ENCODE results near the gene GFY. TPM values are rescaled to one million over a fixed set of nuclear protein-coding genes. Genes with fewer than 3 reads are reported as not detected.

The GFY gene
- total and polyA plus RNA-seq, 2 experiments from 2014 or later, result 1.2 TPM; not detected in 1

GRCh38 chr19:49409441-49410029 lies 15.7 kb upstream of the GFY start:
- Histone ChIP-seq H3K27ac (ENCODE audit: low read depth) (no peak overlapping the region), H3K4me3 (no peak overlapping the region), H3F3A (replicated peaks; ENCODE audit: low read depth) (no peaks in the 10 kb centered on the region), H3K36me3 (ENCODE audit: insufficient read depth) (no peaks in the 10 kb centered on the region), H3K27me3 (ENCODE audit: insufficient read depth) (no peaks in the 10 kb centered on the region), H3K9me2 (ENCODE audit: insufficient read depth) (no peaks in the 10 kb centered on the region), H4K20me1 (replicated peaks; ENCODE audit: insufficient read depth) (no peaks in the 10 kb centered on the region), H2AFZ (no peak overlapping the region), H3K4me1 (ENCODE audit: insufficient read depth) (peaks cover 3% of the 10 kb centered on the region), H3K4me2 (no peak overlapping the region), H3K79me2 (replicated peaks; ENCODE audit: insufficient read depth) (no peaks in the 10 kb centered on the region)
- H3K4me3 Mint-ChIP-seq, result no peak overlapping the region
- TF ChIP-seq ZNF114 (CRISPR knock-in tag; IDR thresholded peaks at IDR 0.05), result no peak
- ATAC-seq (no peak), DNase-seq (ENCODE audit: low spot score) (no peak)
- no peaks in the 10 kb centered on the region for H3K36me3 Mint-ChIP-seq (ENCODE audit: low read depth)
- no peak overlapping the region for H3K27ac Mint-ChIP-seq
- H3K9me3 Mint-ChIP-seq, result no peaks in the 10 kb centered on the region; the same call in 2 of the 3 replicates
- H3K27me3 Mint-ChIP-seq (ENCODE audit: insufficient read depth, low read depth, poor library complexity), result peaks cover 13% of the 10 kb centered on the region
- H3K4me1 Mint-ChIP-seq, result peaks cover 7% of the 10 kb centered on the region

DNA sequence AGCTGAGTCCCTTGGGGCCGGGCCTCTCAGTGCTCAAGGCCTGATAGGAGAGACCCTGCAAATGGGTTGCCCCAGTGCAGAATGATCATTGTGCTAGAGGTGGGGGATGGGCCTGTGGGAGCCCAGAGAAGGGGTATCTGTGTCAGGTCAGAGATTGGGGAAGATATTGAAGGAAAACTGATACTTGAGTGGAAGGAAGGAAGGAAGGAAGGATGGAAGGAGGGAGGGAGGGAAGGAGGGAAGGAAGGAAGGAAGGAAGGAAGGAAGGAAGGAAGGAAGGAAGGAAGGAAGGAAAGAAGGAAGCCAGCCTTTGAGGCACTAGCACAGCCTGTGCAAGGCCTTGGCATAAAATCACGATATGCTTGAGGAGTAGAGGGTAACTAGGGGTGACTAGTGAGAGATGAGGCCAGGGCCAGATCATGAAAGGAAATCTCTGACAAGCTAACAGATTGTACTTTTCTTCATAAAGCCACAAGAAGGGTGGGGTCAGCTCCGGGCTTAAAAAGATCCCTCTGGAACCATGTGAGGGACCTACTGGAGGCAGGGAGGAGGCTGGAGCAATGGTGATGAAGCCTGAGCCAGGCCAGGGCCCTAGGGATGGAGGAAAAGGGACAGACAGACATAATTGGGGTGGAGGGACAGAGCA lies 13.4 kb upstream of the GFY start:
- Mint-ChIP-seq H3K9me3 (no peaks in the 10 kb centered on the region; the same call in 2 of the 3 replicates), H3K36me3 (ENCODE audit: low read depth) (no peaks in the 10 kb centered on the region), H3K27me3 (ENCODE audit: insufficient read depth, low read depth, poor library complexity) (peaks cover 9% of the 10 kb centered on the region), H3K4me3 (no peak overlapping the region), H3K4me1 (peaks cover 14% of the 10 kb centered on the region), H3K27ac (no peak overlapping the region)
- H2AFZ ChIP-seq, result no peak overlapping the region
- H3K9me2 ChIP-seq (ENCODE audit: insufficient read depth), result no peaks in the 10 kb centered on the region
- no peaks in the 10 kb centered on the region for H3K36me3 ChIP-seq (ENCODE audit: insufficient read depth)
- no peaks in the 10 kb centered on the region for H3K27me3 ChIP-seq (ENCODE audit: insufficient read depth)
- H3K79me2 ChIP-seq (replicated peaks; ENCODE audit: insufficient read depth), result no peaks in the 10 kb centered on the region
- H3K4me3 ChIP-seq, result no peak overlapping the region
- no peaks in the 10 kb centered on the region for H4K20me1 ChIP-seq (replicated peaks; ENCODE audit: insufficient read depth)
- no peak for TF ChIP-seq ZNF114 (CRISPR knock-in tag; IDR thresholded peaks at IDR 0.05)
- no peak for TF ChIP-seq EZH2 (IDR thresholded peaks at IDR 0.05; ENCODE audit: low read depth, unreplicated experiment)
- TF ChIP-seq EZH2phosphoT487 (IDR thresholded peaks at IDR 0.05; ENCODE audit: unreplicated experiment), result no peak
- TF ChIP-seq, protein P1, sequence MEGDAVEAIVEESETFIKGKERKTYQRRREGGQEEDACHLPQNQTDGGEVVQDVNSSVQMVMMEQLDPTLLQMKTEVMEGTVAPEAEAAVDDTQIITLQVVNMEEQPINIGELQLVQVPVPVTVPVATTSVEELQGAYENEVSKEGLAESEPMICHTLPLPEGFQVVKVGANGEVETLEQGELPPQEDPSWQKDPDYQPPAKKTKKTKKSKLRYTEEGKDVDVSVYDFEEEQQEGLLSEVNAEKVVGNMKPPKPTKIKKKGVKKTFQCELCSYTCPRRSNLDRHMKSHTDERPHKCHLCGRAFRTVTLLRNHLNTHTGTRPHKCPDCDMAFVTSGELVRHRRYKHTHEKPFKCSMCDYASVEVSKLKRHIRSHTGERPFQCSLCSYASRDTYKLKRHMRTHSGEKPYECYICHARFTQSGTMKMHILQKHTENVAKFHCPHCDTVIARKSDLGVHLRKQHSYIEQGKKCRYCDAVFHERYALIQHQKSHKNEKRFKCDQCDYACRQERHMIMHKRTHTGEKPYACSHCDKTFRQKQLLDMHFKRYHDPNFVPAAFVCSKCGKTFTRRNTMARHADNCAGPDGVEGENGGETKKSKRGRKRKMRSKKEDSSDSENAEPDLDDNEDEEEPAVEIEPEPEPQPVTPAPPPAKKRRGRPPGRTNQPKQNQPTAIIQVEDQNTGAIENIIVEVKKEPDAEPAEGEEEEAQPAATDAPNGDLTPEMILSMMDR (conservative IDR thresholded peaks at IDR 0.05; ENCODE audit: low read depth in 2 of 2), result no peak
- TF ChIP-seq STAT1 (IDR thresholded peaks at IDR 0.05; ENCODE audit: unreplicated experiment), result no peak
- TF ChIP-seq ZNF331 (CRISPR knock-in tag; IDR thresholded peaks at IDR 0.05; ENCODE audit: low read depth), result no peak
- no peak for TF ChIP-seq NANOG (IDR thresholded peaks at IDR 0.05; ENCODE audit: borderline replicate concordance)
- TF ChIP-seq CREB1 (CRISPR knock-in tag; IDR thresholded peaks at IDR 0.05; ENCODE audit: low read depth), result no peak
- no peaks in the 10 kb centered on the region for H3F3A ChIP-seq (replicated peaks; ENCODE audit: low read depth)
- DNase-seq (ENCODE audit: low spot score) (no peak), ATAC-seq (no peak)
- peaks cover 6% of the 10 kb centered on the region for H3K4me1 ChIP-seq (ENCODE audit: insufficient read depth)
- H3K4me2 ChIP-seq, result no peak overlapping the region
- no peak overlapping the region for H3K27ac ChIP-seq (ENCODE audit: low read depth)
